GM21367 (cell line): ENCODE data around the gene HPS3.
"Not testable (repeated sequence)": the region's sequence is repeated elsewhere in the genome, so short reads cannot be mapped to it uniquely, and the experiment has no call there.

ENCODE experiments used
- ATAC-seq: cut with Tn5 transposase; IDR thresholded peaks from one replicate; pipeline ENCODE4 v1.9.1; 2021; ENCODE audit not compliant: unreplicated experiment

HPS3 gene

DNA sequence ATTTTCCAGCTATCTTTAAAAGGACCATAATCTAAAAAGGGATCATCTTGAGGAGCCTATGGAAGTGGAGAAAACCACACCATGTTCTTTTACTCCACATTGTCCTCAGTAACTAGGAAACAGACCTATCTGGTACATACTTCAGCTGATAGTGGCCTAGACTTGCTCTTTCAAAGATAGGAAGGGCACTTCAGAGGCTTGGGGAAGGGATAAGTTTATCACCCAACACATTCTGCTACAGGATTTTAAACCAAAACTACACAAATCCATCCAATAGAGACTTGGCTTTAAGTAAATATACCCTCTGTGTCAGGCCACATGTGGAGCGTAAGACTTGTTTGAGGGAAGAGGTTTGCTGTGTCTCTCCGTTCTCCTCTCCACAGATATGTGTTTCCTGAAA is 56.8 kb downstream of the HPS3 start:
- no peak for ATAC-seq

DNA sequence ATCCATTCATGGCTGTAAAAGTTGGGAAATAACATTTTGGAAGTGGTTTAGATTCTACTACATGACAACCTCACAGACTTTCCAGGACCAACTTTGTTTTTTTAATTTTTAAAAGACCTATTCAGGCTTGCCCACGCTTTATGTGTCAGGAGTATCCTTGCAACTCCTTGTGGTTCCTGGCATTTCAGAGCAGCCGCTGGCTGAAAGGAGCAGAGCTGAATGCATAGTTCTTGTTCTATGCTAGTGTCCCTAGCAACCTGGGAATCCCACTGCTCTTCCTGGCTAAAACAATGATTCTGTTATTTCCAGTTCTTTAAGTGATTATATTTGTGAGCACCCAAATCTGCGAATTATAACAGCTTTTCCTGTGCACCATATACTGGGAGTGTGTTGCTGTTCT is 57.3 kb downstream of the HPS3 start:
- ATAC-seq, result no peak

DNA sequence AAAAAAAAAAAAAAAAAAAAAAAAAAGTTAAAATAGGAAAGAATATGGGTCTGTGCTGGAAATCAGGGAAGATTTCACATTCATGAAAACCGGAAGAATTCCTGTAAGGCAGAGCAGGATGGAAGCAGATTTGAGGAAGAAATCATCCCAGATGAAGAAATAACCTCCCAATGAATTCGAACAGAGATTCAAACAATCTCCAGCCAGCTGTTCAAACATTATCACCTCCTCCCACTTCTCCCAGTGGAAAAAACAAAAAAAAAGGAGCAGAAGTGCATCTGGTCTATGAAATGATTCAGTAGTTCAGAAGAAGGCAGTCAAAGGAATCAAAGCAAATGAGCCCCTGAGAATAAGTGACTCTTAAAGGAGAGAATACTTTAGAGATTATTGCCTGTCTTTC is 59.1 kb downstream of the HPS3 start:
- no peak for ATAC-seq

GRCh38 chr3:149195221-149195620 is 65.8 kb downstream of the HPS3 start:
- no peak for ATAC-seq

DNA sequence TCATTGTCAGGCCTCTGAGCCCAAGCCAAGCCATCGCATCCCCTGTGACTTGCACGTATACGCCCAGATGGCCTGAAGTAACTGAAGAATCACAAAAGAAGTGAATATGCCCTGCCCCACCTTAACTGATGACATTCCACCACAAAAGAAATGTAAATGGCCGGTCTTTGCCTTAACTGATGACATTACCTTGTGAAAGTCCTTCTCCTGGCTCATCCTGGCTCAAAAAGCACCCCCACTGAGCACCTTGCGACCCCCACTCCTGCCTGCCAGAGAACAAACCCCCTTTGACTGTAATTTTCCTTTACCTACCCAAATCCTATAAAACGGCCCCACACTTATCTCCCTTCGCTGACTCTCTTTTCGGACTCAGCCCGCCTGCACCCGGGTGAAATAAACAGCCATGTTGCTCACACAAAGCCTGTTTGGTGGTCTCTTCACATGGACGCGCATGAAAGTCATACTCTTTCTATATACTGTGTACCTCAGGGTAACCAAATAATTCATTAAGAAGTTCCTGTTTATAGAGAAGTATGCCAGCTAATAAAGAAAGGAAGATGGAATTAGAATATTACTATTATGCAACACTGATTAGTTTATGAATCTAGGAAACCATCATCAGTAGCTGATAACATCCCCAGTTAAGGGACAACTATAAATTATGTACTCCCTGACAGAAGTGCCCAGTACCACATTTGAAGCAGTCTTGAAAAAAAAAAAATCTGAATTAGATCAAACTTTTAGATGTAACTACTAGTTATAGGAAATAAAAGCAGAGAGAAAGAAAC is 67.6 kb downstream of the HPS3 start:
- not testable (repeated sequence) for ATAC-seq

- ATAC-seq, result no peak
These were observed 68.2 kb downstream of the HPS3 start for GRCh38 chr3:149197669-149198068.

DNA sequence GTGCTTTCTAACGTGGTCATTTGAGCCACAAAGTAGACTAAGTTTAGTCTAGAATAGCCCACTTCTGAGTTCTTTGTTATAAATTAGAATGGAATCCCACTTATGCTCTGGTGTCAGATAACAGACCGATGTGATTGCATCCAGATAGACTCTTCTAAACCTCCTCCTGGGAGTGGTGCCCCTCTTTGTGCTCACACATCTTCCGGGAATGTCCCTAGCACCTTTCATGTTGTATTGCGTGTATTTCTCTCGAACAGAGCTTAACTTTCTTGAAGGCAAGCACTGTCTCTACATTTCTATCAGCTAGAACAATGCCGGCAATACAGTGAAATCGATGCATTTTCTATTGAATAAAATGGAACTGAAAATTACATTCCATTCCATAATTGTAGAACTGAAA is 69.2 kb downstream of the HPS3 start:
- no peak for ATAC-seq

DNA sequence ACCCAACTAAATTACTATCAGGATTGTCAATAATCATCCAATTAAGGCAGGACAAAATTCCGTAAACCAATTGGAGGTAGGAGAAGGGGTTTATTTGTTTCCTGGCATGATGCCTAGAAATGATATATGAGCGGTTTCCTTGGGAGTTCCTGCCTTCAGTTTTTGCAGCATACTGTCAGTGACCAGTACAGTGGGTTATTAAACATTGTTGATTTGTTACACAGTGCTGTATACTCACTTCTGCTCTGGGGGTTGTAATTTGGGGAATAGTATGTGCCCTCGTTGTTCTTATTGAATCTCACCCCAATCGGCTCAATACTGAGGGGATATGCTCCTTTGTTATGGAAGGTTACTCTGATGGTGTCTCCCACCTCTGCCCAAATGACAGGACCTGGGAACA is 70.0 kb downstream of the HPS3 start:
- ATAC-seq, result no peak

GRCh38 chr3:149203758-149204157 is 74.3 kb downstream of the HPS3 start:
- peak; percentile 99 for ATAC-seq

DNA sequence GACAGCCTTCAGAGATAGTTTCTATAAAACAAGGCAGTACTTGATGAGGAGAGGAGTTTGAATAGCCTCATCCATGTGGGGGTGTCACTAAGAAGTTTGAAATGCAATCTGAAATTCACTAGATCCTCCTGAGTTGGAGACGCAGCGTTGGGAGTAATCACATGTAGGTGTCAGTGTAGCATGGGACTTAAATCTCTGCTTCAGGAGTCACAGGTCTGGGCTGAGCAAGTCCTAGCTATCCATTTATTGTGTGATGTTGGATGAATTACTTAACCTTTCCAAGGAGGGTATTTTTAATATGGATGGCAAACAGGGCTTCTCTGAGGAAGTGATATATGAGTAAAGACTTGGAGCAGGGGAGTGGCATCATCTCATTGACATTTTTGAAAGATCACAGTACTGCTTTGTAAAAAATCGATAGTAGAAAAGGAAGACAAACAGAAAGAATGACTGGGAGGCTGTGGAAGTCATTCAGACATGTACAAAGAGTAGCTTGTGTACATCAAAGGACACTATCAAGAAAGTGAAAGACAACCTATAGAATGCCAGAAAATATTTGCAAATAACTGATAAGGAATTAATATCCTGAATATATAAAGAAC is 75.1 kb downstream of the HPS3 start:
- no peak for ATAC-seq

- no peak for ATAC-seq
These were observed 78.0 kb downstream of the HPS3 start for GRCh38 chr3:149207475-149207874.

DNA sequence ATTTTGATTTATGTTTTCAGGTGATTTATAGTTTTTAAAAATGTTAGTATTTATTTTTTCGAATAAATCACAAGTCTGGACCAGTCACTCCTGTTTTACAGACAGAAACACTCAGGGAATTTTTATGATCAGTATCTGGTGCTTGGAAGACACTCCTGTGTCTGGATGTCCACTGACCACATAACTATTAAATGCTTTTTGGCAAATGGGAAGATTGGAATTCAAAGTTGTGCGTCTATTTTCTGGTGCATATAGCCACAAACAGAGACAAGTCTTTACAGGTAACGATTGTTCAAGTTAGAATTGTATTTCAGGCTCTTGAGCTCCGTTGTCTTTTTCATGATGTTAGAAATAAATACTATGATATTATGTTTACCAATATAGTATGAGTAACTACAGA is 80.0 kb downstream of the HPS3 start:
- no peak for ATAC-seq

- ATAC-seq, result no peak
These were observed 82.9 kb downstream of the HPS3 start for GRCh38 chr3:149212386-149212785.

GRCh38 chr3:149214702-149215101 is 85.3 kb downstream of the HPS3 start:
- ATAC-seq, result no peak

- ATAC-seq, result no peak
These were observed 86.1 kb downstream of the HPS3 start for GRCh38 chr3:149215515-149215914.

- ATAC-seq, result no peak
These were observed 86.9 kb downstream of the HPS3 start for GRCh38 chr3:149216193-149216869.

DNA sequence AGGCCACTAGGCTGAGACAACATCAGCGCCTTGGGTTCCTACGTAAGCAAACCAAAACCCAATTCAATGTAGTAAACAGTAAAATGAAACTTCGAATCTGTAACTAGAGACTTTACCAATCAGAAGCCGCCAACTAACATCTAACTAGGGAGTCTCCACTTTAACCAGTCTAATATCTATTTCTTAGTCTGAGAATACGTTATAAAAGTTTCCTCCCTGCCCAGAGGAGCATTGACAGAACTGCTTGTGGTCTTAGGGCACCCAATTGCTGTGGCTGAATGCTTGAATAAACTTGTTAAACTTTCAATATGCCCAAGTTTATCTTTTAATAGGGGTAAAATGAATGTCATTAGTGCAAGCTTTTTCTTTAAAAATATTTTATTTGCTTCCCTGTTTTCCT is 87.9 kb downstream of the HPS3 start:
- ATAC-seq, result no peak

DNA sequence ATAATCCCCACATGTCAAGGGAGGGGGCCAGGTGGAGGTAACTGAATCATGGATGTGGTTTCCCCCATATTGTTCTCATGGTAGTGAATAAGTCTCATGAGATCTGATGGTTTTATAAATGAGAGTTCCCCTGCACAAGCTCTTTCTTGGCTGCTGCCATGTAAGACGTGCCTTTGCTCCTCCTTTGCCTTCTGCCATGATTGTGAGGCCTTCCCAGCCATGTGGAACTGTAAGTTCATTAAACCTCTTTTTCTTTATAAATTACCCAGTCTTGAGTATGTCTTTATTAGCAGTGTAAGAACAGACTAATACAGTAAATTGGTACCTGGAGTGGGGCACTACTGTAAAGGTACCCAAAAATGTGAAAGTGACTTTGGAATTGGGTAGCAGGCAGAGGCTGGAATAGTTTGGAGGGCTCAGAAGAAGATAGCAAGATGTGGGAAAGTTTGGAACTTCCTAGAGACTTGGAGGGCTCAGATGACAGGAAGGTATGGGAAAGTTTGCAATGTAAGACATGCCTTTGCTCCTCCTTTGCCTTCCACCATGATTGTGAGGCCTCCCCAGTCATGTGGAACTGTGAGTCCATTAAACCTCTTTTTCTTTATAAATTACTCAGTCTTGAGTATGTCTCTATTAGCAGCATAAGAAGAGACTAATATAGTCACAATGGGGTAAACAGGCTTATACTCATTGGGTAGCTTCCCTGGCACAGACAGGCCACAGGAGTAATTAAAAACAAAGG is 90.1 kb downstream of the HPS3 start:
- not testable (repeated sequence) for ATAC-seq

- no peak for ATAC-seq
These were observed 92.5 kb downstream of the HPS3 start, which contains the start of gene CP for GRCh38 chr3:149221783-149222517. TSS of gene CP (minus strand) at chr3:149221829. CDS start at chr3:149221792, 37 bp downstream.
